Islet of Langerhans (tissue), 1 donor: ENCODE data around the gene TMEM30B.

Experiments used
- FAIRE-seq: peaks from one replicate; lab custom pipeline; 2011; peaks lifted over from hg19 to GRCh38; lab: Jason Lieb, UNC

Gene TMEM30B

GRCh38 chr14:61229981-61230380, 51.2 kb downstream of the TMEM30B start:
- FAIRE-seq, result no peak

- FAIRE-seq, result no peak
Measured at GRCh38 chr14:61229475-61229888, 51.7 kb downstream of the TMEM30B start.

GRCh38 chr14:61227884-61228591, 53.1 kb downstream of the TMEM30B start:
- FAIRE-seq, result no peak
